Stimulated activated memory B cell treated with anti-CD40 and anti-IgM and Interleukin-4, amounts not matched to agents 10 μg/mL and 1 μg/mL and 100 μg/mL, for 72 hours (primary cell): ENCODE data around the gene COLGALT1.
"Not testable (repeated sequence)": the region's sequence is repeated elsewhere in the genome, so short reads cannot be mapped to it uniquely, and the experiment has no call there.

Experiments
- ATAC-seq: fragments of 150-1000 bp; cut with Tn5 transposase; 2 replicates; pipeline ENCODE4 v1.10.0; 2021
- H3K27ac Mint-ChIP-seq: one replicate; pipeline ENCODE4 v1.8.0; 2022; ENCODE audit warnings: mild to moderate bottlenecking, mixed read lengths
- H3K27me3 Mint-ChIP-seq: one replicate; pipeline ENCODE4 v1.8.0; 2022; ENCODE audit warnings: mixed read lengths
- H3K36me3 Mint-ChIP-seq: one replicate; pipeline ENCODE4 v1.8.0; 2022; ENCODE audit warnings: mixed read lengths
- H3K4me1 Mint-ChIP-seq: one replicate; pipeline ENCODE4 v1.8.0; 2022; ENCODE audit warnings: mixed read lengths
- H3K4me3 Mint-ChIP-seq: one replicate; pipeline ENCODE4 v1.8.0; 2022; ENCODE audit warnings: mild to moderate bottlenecking, moderate library complexity, mixed read lengths
- H3K9me3 Mint-ChIP-seq: one replicate; pipeline ENCODE4 v1.8.0; 2022; ENCODE audit warnings: mixed read lengths

COLGALT1 gene

GRCh38 chr19:17564781-17565180, 9.3 kb downstream of the COLGALT1 start:
- Mint-ChIP-seq H3K36me3 (peaks cover 56% of the 10 kb centered on the region), H3K9me3 (no peaks in the 10 kb centered on the region), H3K27ac (no peak overlapping the region)

GRCh38 chr19:17565611-17566010, 10.2 kb downstream of the COLGALT1 start:
- Mint-ChIP-seq H3K27me3 (no peaks in the 10 kb centered on the region), H3K4me3 (no peak overlapping the region), H3K9me3 (no peaks in the 10 kb centered on the region), H3K4me1 (no peaks in the 10 kb centered on the region), H3K36me3 (peaks cover 48% of the 10 kb centered on the region), H3K27ac (no peak overlapping the region)
- ATAC-seq, result no peak

More at GRCh38 chr19:17564781-17565180, 9.3 kb downstream of the COLGALT1 start:
- ATAC-seq, result no peak
- H3K27me3 Mint-ChIP-seq, result no peaks in the 10 kb centered on the region
- H3K4me1 Mint-ChIP-seq, result peaks cover 6% of the 10 kb centered on the region
- H3K4me3 Mint-ChIP-seq, result no peak overlapping the region

DNA sequence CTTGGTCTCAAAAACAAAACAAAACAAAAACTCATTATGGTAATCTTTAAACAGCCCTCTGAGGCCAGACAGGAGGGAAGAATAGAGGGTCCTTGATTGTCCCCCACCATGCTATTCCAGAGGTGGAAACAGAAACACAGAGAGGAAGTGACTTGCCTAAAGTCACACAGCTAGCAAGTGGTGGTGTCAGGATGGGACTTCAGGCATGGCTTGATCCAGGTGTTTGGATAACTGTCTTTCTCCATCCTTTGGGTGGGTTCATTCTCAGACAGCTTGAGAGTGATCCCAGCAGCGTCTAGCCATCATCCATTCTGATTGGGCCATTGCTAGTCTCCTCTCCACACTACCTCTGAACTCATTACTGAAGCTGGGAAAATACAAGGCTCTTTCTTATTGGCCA, 12.5 kb downstream of the COLGALT1 start:
- Mint-ChIP-seq H3K36me3 (peaks cover 48% of the 10 kb centered on the region), H3K27ac (no peak overlapping the region), H3K4me3 (no peak overlapping the region), H3K27me3 (no peaks in the 10 kb centered on the region), H3K9me3 (no peaks in the 10 kb centered on the region), H3K4me1 (no peaks in the 10 kb centered on the region)
- no peak for ATAC-seq

GRCh38 chr19:17570291-17570690, 14.8 kb downstream of the COLGALT1 start:
- not testable (repeated sequence) for H3K4me3 Mint-ChIP-seq, H3K9me3 Mint-ChIP-seq, ATAC-seq, H3K4me1 Mint-ChIP-seq, H3K27ac Mint-ChIP-seq, H3K27me3 Mint-ChIP-seq
- peaks cover 42% of the 10 kb centered on the region for H3K36me3 Mint-ChIP-seq

GRCh38 chr19:17570791-17571190, 15.3 kb downstream of the COLGALT1 start:
- Mint-ChIP-seq H3K36me3 (peaks cover 43% of the 10 kb centered on the region), H3K27ac (no peak overlapping the region), H3K9me3 (no peaks in the 10 kb centered on the region), H3K27me3 (no peaks in the 10 kb centered on the region), H3K4me1 (peaks cover 5% of the 10 kb centered on the region), H3K4me3 (no peak overlapping the region)
- no peak for ATAC-seq

GRCh38 chr19:17572638-17573037, 17.2 kb downstream of the COLGALT1 start:
- ATAC-seq, result no peak

DNA sequence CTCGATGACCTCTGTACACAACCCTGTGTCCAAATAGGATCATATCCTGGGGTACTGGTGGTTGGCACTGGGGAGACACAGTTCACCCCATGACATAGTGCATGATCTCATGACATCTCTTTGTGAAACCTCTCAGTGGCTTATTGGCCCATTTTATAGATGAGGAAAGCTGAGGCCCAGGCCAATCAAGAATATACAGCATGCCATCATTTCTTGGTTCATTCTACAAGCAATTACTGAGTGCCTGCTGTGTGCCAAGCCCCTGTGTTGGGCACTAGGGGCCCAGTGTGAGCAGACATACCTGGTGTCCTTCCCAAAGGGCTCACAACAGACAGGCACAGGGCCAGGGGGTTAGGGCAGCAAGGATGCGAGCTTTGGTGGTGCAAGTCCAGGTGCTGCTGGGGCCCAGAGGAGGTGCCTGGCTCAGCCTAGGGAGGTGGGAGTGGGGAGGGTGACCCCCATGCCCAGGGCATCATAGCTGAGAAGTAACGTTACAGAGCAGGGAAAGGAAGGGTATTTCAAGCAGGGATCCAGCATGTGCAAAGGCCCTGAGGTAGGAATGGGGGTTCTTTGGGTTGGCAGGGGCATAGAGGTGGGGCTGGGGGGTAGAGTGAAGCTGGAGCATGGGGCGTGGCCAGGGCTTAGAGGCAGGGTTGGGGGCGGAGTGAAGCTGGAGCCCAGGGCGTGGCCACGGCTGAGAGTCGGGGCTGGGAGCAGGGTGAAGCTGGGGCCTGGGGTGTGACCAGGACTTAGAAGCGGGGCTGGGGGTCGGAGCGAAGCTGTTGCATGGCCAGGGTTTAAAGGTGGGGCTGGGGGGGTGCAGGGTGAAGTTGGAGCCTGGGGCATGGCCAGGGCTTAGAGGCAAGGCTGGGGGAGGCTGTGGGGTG, 20.7 kb downstream of the COLGALT1 start:
- Mint-ChIP-seq H3K9me3 (no peaks in the 10 kb centered on the region), H3K36me3 (peaks cover 68% of the 10 kb centered on the region)
- no peak for ATAC-seq

More at GRCh38 chr19:17572638-17573037, 17.2 kb downstream of the COLGALT1 start:
- Mint-ChIP-seq H3K27me3 (no peaks in the 10 kb centered on the region), H3K9me3 (no peaks in the 10 kb centered on the region), H3K36me3 (peaks cover 54% of the 10 kb centered on the region), H3K4me3 (no peak overlapping the region), H3K4me1 (peaks cover 10% of the 10 kb centered on the region), H3K27ac (no peak overlapping the region)

GRCh38 chr19:17576758-17577456, 21.5 kb downstream of the COLGALT1 start:
- peak; percentile 49 for ATAC-seq
- Mint-ChIP-seq H3K36me3 (peaks cover 66% of the 10 kb centered on the region), H3K27me3 (no peaks in the 10 kb centered on the region), H3K4me3 (no peak overlapping the region), H3K9me3 (no peaks in the 10 kb centered on the region), H3K4me1 (peaks cover 28% of the 10 kb centered on the region), H3K27ac (no peak overlapping the region)

More for the DNA sequence above, 20.7 kb downstream of the COLGALT1 start:
- Mint-ChIP-seq H3K4me1 (peaks cover 28% of the 10 kb centered on the region), H3K27me3 (no peaks in the 10 kb centered on the region), H3K4me3 (no peak overlapping the region), H3K27ac (no peak overlapping the region)

DNA sequence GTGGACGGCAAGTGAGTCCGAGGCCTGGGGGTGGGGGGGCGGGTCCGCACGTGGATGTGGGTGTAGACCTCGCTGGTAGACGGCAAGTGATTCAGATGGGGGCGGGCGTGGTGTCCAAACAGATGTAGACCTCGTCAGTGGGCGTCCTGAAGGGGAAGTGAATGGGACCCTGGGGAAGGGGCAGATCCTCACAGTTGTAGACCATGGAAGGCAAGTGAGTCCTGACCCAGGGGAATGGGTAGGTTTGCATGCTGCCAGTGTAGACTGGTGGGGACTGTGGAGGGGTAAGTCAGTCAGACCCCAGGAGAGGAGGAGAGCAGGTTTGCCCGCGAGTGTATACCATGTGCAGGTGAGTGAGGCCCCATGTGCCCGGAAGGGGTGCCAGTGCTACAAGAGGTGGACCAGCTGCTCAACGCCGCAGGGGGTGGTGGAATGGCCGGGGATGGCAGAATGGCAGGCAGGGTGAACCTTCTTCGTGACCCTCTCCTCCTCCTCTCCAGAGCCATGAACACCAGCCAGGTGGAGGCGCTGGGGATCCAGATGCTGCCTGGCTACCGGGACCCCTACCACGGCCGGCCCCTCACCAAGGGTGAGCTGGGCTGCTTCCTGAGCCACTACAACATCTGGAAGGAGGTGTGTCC, 22.1 kb downstream of the COLGALT1 start:
- no peak for ATAC-seq
- H3K36me3 Mint-ChIP-seq, result peaks cover 66% of the 10 kb centered on the region
- peaks cover 28% of the 10 kb centered on the region for H3K4me1 Mint-ChIP-seq
- H3K9me3 Mint-ChIP-seq, result no peaks in the 10 kb centered on the region
- no peaks in the 10 kb centered on the region for H3K27me3 Mint-ChIP-seq
- no peak overlapping the region for H3K27ac Mint-ChIP-seq
- no peak overlapping the region for H3K4me3 Mint-ChIP-seq

GRCh38 chr19:17579661-17580244, 24.3 kb downstream of the COLGALT1 start:
- H3K4me3 Mint-ChIP-seq, result no peak overlapping the region
- H3K4me1 Mint-ChIP-seq, result peaks cover 22% of the 10 kb centered on the region
- H3K27me3 Mint-ChIP-seq, result no peaks in the 10 kb centered on the region
- H3K27ac Mint-ChIP-seq, result no peak overlapping the region
- no peaks in the 10 kb centered on the region for H3K9me3 Mint-ChIP-seq
- ATAC-seq, result peak; percentile 68
- peaks cover 70% of the 10 kb centered on the region for H3K36me3 Mint-ChIP-seq

GRCh38 chr19:17580470-17581144, 25.2 kb downstream of the COLGALT1 start:
- no peaks in the 10 kb centered on the region for H3K9me3 Mint-ChIP-seq
- no peak overlapping the region for H3K27ac Mint-ChIP-seq
- ATAC-seq, result no peak
- no peaks in the 10 kb centered on the region for H3K27me3 Mint-ChIP-seq
- H3K4me1 Mint-ChIP-seq, result peaks cover 22% of the 10 kb centered on the region
- peaks cover 70% of the 10 kb centered on the region for H3K36me3 Mint-ChIP-seq
- no peak overlapping the region for H3K4me3 Mint-ChIP-seq

DNA sequence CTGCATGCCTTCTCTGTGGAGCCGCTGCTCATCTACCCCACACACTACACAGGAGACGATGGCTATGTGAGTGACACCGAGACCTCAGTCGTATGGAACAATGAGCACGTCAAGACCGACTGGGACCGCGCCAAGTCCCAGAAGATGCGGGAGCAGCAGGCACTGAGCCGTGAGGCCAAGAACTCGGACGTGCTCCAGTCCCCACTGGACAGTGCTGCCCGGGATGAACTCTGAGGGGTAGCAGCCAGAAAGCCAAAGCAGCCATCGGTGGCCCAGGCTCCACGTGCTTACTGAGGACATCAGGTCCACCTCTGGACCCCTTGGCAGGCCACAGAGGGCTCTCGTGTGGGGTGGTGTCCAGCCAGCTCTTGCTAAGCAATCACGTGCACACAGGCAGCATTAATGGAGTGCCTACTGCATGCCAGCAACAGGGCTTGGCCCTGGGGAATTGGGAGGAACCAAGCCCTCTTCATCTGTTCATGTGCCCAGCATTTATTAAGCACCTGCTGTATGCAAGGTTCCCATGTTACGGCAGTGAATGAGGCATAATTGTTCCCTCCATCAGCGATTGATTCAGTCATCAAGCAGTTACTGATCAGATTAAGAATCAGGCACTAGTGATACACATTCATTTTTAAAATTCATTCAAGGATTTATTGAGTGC, 25.9 kb downstream of the COLGALT1 start:
- Mint-ChIP-seq H3K9me3 (no peaks in the 10 kb centered on the region), H3K27me3 (no peaks in the 10 kb centered on the region), H3K27ac (no peak overlapping the region), H3K4me1 (peaks cover 18% of the 10 kb centered on the region), H3K36me3 (peaks cover 63% of the 10 kb centered on the region), H3K4me3 (no peak overlapping the region)
- no peak for ATAC-seq

DNA sequence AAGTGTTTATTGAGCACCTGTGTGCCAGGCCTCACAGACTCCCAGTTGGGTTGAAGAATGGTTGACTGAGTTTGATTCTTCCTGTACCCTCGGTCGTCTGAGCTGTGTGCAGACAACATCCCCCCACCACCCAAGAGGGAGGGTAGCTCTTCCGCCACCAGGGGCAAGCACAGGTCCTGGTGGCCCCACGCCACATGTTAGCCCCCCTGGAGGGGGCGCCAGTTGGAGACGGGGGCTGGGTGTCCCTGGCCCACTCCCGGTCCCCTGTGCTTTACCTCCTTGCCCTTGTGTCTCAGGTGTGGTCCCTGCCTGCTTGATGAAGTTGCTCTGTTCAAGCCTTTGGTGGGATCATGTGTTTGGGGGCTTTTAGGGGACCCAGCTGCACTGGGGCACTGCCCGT, 27.2 kb downstream of the COLGALT1 start:
- Mint-ChIP-seq H3K4me3 (no peak overlapping the region), H3K27ac (no peak overlapping the region), H3K9me3 (no peaks in the 10 kb centered on the region), H3K4me1 (peaks cover 18% of the 10 kb centered on the region), H3K36me3 (peaks cover 50% of the 10 kb centered on the region), H3K27me3 (no peaks in the 10 kb centered on the region)
- no peak for ATAC-seq

GRCh38 chr19:17584132-17584531, 28.7 kb downstream of the COLGALT1 start:
- no peak overlapping the region for H3K27ac Mint-ChIP-seq
- H3K4me1 Mint-ChIP-seq, result peaks cover 16% of the 10 kb centered on the region
- no peaks in the 10 kb centered on the region for H3K27me3 Mint-ChIP-seq
- peaks cover 37% of the 10 kb centered on the region for H3K36me3 Mint-ChIP-seq
- no peak for ATAC-seq
- H3K4me3 Mint-ChIP-seq, result no peak overlapping the region
- no peaks in the 10 kb centered on the region for H3K9me3 Mint-ChIP-seq
